HG03432 (cell line): Measurements from ENCODE around the gene RIPOR2.

Experiments used
- ATAC-seq: cut with Tn5 transposase; IDR thresholded peaks from one replicate; pipeline ENCODE4 v1.9.1; 2021; ENCODE audit warnings: mild to moderate bottlenecking, moderate library complexity; ENCODE audit not compliant: unreplicated experiment

RIPOR2 gene

DNA sequence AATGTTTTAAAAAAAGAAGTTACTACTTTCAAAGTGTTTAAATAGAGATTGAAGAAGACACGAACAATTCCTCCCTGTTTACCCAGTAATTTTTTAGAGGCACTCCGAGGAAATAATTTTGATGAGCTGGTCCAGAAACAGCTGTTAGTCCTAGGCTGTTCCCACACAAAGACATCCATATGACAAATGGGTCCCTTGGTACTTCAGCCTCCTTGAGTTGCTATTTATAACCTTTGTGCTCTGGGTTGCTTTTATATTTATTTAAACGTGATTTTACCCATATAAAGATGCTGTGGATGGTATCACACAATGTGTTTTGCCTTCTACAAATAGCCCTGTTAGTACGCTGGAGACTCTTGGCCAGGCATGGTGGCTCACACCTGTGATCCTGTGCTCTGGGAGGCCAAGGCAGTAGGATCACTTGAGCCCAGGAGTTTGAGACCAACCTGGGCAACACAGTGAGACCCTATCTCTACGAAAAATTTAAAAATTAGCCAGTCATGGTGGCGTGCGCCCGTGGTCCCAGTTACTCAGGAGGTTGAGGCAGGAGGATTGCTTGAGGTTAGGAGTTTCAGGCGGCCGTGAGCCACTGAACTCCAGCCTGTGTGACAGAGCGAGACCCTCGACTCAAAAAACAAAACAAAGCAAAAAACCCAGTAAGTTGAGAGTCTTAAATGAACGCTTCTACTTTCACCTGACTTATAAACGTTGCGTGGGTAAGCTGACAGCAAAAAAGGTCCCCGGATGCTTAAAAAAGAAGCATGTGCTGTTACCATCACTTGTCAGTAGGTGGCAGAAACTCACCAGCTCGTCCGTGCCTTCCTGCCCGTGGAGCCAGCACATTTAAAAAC lies 80.1 kb downstream of the RIPOR2 start:
- peak; percentile 58 for ATAC-seq

DNA sequence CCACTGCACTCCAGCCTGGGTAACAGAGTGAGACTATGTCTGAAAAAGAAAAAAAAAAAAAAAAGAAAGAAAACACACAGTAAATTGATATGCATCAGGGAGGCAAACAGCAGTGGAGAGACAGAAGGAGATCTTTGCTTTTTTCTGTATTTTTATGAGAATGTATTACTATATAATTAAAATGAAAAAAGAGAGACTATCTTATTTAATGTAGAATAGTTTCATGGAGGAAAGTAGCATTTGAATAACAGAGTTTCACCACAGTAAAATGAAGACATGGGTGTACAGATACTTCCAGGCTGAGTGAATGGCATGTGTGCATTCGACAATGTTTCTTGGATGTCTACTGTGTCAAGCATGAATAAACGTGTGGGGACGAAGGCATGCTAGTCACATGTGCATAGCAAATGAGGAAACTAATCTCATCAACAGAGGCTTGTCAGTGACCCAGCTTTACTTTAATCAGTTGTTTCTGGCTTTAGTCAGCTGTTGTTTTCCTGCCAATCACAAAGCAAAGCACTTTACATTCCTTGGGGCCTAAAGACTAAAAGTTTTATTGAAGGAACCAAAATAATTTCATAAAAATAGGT lies 81.6 kb downstream of the RIPOR2 start:
- no peak for ATAC-seq

DNA sequence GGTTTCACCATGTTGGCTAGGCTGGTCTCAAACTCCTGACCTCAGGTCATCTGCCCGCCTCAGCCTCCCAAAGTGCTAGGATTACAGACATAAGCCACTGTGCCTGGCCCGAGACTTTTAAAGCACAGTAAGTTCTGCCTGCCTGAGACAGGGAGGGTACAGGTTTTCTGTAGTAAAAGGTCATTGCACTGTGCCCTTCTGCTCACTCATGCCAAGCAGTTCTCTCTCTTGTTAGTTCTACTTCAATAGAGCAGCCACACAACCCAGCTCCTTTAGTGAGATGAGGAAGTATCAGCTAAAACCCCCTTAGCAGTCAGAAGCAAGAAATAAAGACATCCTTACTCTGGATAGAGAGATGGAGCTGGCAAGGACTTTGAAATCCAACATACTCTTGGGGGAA lies 84.7 kb downstream of the RIPOR2 start:
- ATAC-seq = no peak

DNA sequence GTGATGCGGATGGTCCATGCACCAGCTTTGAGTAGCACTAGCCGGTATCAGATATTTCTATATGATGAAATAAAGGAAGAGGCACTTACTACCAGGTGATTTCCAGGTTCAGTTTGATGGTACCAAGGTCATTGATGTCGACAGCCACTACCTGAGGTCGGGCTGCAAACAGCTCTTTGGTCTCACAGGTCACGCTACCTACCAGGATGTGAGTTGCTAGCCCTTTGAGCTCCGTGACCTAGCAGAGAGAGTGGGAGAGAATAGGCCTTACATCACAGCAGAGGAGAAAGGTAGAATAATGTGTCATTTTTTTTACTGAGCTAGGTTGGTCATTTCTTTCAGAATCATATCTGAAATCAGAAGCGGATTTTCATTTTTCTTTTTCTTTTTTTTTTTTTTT lies 86.0 kb downstream of the RIPOR2 start:
- no peak for ATAC-seq

DNA sequence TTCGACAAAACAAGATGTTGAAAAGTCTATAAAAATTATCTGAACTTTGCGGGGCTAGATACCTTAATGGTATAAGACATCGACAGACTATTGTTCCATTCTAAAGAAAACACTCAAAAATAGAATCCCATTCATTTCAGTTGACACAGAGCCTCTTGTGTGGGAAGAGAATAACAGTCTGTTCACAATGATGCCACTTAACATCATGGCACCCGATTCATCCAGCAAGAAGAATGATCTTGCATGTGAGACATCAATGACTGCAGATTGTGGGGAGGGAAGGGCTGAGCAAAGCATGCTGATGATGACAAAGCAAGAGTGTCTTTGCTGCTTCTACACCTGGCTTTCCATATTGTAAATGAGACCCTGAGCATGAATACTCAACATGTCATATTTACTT lies 87.3 kb downstream of the RIPOR2 start:
- ATAC-seq = no peak

DNA sequence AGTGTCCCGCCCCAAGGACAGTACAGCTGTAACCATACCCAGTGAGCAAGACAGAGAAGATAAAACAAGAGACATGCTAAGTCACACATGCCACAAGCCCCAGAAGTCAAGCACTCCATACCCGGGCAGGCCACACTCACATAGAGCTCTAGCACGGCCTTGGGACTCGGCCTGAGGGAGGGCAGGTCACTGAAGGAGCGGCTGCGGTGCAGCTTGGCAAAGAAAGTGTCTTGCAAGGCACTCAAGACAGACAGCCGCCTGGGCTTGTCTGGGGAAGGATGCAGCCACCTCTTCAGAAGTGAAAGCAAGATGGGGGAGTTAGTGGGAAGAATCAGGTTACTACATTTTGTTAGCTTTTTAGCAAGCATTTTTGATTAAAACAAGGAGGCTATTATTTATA lies 88.4 kb downstream of the RIPOR2 start:
- no peak for ATAC-seq

DNA sequence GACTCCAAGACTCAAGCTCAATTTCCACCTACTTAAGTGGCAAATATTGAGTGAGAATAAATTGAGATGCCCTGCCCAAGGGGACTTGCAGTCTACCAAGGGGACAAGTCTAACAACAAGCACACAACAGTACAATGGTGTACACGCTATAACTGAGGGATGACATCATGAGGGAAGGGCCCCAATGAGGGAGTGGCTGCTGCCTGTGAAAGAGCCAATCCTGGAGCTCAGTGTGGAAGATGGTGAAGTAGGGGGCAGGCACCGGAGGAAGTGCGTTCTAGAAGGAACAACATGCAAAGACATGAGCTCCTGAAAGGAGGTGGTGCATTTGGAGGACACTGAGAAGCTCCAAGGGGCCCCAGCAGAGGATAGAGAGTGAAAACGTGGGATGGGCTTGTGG lies 90.2 kb downstream of the RIPOR2 start:
- no peak for ATAC-seq

DNA sequence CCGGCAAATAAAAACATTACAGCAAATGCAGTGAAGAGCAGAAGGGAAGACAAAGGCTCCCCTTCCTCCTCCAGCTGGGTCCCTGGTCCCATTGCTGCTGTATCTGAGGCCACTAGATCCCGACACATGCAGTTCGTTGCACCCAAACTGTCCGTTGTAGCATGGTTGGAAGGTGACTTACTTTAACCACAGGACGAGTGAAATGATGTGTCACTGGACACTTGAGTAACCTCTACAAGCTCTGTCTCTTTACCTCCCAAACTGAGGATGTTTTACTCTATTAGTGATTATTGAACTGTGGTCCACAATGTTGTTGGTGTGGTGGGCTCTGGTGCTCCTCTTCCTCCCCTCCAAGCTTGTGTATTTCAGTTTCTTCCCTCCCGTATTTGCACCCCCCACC lies 90.9 kb downstream of the RIPOR2 start:
- ATAC-seq = no peak

DNA sequence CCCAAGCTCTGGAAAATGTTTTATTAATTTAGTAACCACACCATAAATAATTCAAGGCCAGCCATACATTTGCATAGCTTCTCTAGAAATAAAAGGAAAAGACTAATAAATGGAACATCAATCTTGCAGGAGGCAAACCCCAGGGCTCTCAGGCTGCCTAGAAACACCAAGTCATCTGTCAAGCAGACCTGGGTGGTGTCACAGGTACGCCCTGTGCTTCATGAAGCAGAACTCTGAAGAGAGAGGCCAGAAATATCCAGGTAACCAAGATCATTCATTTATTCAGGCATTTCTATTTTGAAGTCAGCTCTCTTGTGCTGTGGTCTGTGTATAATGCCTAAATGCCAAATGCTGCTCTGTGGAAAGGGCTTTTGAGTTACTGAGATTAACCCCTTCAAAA lies 91.7 kb downstream of the RIPOR2 start:
- no peak for ATAC-seq

DNA sequence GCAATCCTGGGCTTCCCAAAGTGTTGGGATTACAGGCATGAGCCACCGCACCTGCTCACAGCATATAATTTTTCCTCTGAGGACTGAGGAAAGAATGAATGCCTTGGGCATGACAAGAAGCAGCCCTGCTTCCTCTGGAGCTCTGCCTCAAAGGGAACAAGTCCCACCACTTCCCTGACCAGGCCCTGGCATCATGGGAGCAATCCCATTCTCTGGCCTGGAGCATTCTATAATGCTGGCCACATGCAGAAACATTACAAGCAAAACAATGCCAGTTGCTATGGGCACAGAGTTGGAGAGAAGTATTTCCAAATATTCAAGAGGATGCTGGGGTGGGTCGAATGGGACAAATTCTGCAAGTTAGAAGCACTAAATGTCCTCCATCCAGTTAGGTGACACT lies 95.6 kb downstream of the RIPOR2 start:
- no peak for ATAC-seq

DNA sequence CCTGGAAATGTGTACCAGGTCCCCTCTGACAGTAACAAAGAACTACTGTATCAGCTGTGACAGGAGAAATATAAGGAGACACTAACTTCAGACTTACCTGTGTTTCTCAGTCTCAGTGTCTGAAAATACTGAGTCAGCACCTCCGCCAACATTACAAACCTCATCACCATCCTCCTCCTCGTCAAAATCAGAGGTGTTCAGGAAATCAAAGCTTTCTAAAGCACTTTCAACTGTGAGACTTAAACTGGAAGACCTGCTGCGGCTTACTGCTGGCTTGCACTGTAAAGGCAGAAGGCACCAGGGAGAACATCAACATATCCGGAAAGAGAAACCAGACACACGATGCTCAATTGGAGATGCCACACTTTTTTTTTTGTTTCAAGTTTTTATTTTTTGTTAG lies 96.8 kb downstream of the RIPOR2 start:
- no peak for ATAC-seq

DNA sequence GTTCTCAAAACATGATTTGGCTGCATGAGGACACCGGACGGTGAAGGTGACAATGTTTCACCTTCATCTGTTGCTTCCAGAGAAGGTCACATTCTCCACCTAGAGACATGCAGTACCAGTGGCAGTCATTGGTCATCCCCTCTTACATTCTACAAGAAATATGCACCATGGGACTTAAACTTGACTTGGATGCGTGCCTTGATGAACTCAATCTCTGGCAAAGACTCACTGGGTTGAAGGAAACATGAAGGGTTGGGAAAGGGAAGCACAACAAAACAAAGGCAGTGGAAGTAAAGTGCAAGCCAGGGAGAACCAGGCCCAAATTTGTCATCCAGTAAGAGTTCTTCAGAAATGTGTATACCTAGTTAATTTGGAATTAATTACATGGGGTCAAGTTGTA lies 97.7 kb downstream of the RIPOR2 start:
- no peak for ATAC-seq

DNA sequence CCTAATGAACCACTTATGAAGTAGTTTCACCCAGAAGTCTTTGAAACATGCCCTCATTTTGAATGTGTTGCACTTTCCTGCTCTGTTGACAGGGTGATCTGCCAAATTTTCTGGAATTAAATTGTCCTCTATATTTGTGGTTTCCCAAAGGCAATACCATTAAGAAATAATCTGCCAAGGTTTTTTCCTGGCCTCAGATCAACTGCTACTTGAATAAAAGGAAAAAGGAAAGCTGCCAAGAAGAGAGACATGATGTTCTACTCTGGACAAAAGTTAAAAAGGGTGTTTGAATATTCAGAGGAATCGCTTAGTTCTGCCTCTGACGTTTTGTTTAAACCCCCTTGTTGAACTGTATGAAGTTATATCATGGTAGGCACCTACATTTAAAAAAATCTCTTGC lies 99.7 kb downstream of the RIPOR2 start:
- ATAC-seq = no peak

DNA sequence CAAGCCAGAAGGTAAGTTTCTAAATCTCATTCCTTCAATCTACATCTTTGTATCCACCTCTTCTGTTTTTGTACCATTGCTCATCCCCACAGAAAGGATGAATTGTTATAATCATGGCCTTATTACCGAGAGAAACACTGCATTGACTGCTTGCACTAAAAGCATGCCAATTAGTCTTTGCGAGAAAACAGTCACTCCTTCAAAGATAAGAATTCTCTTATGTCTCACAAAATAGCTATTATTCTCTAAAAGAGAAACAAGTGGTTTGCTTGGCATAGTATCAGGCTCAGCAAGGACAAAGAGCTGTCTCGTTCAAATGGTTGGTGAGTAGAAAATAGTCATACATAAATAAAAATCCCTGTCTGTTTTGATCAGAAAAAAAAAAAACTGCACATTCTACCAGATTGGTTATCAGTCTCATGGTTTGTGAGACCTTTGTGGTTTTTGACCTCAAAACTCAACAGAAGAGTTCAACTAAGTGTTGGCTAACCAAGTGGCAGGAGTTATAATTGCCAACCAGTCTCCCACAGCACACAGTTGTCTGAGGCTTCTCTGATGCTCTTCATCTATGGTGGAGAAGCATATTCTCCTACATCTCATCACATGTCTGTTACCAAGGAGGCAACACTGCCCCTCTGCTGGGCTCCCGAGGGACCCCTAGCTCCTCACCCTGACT lies 101.9 kb downstream of the RIPOR2 start:
- ATAC-seq = no peak

DNA sequence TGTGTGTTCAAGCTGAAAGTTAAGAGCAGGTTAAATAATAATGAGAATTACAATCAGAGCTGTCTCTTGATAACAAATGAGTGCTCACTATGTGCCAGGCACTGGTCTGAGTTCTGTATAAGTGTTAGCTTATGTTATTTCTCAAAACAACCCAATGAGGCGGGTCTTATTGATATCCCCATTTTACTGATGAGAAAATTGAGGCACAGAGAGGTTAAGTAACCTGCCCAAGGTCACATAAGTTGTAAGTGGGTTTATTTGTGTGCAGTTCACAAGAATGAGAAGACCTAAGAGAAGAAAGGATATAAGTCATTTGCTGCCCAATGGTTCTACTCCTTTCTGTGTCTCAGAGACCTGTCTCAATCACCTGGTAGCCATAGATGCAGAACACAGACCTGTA lies 103.0 kb downstream of the RIPOR2 start:
- no peak for ATAC-seq

DNA sequence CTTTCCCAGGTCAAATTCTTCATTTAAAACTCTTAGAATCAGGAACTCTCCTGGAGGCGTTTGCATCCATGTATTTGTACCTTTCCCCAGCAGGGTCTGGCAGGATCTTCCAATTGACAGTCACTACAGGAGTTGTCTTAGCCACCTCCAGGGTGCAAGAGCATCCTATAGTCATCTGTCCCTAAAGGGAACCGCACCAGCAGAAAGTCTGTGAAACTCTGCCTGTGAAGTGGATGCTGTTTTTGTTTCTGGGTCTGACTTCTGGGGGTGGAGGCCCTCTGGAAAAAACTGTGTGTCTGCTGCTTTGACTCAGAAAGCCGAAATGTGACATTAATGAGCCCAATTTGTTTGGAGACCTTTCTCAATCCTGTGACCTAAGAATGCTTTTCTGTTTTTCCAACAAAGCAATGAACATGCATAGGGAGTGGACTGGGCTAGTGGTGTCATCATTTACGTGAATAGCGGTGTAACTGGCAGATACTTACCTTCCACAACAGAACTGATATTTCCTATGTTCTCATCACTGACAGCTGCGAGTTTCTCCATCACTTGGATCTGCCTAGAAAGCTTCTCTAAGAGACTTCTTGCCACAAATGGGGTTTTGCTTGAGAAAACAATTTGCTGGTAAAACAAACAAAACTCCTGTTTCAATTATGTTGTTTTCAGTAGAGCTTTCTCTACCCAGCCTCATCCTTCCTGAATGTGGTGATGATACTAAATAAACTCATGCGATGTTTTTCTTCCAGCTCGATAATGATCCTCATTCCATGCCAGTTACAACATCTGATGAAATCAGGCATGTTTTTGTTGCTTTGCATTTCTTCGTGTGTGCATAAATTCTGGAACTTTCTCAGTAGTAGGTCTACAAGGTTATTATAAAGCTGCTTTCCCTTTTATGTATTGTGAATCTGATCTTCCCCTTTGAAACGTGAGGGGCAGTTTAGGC lies 103.7 kb downstream of the RIPOR2 start:
- ATAC-seq = no peak

DNA sequence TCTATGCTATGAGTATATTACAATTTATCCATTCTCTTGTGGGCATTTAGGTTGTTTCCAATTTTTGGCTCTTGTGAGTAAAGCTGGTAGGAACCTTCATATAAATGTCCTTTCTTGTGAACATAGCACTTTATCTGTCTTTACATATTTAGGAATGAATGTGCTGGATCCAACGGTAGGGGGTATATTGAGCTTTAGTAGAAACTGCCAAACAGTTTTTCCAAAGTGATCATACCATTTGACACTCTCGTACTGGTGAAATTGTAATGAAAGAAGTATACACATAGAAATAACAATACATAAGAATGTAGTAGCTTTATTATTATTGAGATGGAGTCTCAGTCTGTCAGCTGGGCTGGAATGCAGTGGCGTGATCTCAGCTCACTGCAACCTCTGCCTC lies 106.1 kb downstream of the RIPOR2 start:
- ATAC-seq = no peak

DNA sequence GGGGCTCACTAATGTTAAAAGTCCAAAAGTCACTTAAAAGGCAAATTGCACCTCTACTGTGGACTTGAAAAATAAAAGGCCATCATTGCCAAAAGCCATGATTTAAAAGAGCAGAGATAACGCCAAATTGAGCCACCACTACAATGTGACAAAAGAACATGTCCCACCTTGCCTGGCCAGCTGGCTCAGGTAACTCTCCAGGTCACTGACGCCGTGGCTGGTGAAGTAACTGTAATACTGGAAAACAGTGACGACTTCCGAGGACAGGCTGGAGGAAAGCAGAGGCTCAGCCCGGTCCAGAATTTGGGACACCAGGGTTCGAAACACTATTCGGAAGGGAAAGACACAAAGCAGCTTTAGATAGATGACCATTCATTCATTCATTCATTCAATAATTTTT lies 107.8 kb downstream of the RIPOR2 start:
- no peak for ATAC-seq

DNA sequence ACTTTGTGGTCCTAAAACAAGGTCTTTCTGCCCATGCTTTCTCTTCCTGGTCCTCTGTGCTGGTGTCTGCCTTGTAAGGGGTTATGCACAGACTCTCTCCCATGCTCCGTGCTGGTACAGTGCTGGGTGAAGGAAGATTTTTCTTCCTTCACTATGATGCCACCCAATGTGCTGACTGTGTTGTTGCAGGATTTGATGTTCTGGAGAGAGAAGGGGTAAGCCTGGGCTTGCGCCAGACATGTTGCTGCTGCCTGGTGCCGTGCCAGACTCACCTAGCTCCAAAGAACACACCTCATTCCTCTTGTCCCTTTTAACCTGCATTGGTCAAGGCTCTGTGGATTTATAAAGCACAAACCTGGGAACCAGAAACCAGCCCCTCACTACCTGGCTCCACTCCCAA lies 108.6 kb downstream of the RIPOR2 start:
- ATAC-seq = no peak

DNA sequence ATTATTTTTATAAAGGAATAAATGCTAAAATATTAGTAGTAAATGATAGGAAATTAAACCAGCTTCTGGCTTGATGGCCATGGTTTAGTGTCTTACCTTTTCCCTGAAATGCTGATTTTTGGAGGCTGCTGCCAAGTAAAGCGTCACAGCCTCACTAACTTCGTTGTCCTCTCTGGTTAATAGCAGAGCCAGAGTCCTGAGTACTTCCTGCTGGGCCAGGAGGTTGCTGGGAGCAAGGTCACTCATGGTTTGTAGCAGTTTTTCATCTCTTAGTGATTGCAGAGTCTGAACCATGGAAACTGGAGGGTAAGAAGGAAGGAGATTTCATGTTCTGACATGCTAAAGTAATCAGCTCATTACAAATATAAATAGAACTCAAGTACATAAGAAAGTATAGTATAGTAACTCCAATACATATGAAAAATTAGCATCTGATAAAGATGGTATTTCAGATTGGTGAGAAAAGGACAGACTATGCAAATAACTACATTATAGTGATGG lies 110.6 kb downstream of the RIPOR2 start:
- ATAC-seq = no peak
